H9 (cell line): Measurements from ENCODE around the gene ASCC3. TPM values are rescaled to one million over a fixed set of nuclear protein-coding genes. Genes with fewer than 3 reads are reported as not detected.

Source experiments
- DNase-seq: peaks from one replicate; pipeline ENCODE4 v3.0.0-alpha.2; 2017
- H2AFZ ChIP-seq: one replicate; pipeline ENCODE4 v1.6.1; 2013; ENCODE audit warnings: mild to moderate bottlenecking, low read length, control low read depth, moderate library complexity
- H2AK5ac ChIP-seq: 2 replicates; pipeline ENCODE4 v1.6.1; 2013; ENCODE audit warnings: low read length, control low read depth, mixed read lengths; ENCODE audit not compliant: insufficient read length
- H2BK120ac ChIP-seq: one replicate; pipeline ENCODE4 v1.6.1; 2013; ENCODE audit warnings: low read depth, mild to moderate bottlenecking, low read length, control low read depth, inconsistent platforms; ENCODE audit not compliant: poor library complexity, severe bottlenecking
- H2BK12ac ChIP-seq: 2 replicates; pipeline ENCODE4 v1.6.1; 2013; ENCODE audit warnings: low read length, control low read depth, mixed read lengths, low read depth; ENCODE audit not compliant: insufficient read length
- H2BK15ac ChIP-seq: 2 replicates; pipeline ENCODE4 v1.6.1; 2013; ENCODE audit warnings: low read depth, low read length, control low read depth
- H2BK20ac ChIP-seq: one replicate; pipeline ENCODE4 v1.6.1; 2013; ENCODE audit warnings: low read depth, mild to moderate bottlenecking, low read length, control low read depth, inconsistent platforms; ENCODE audit not compliant: poor library complexity, severe bottlenecking
- H2BK5ac ChIP-seq: 2 replicates; pipeline ENCODE4 v1.6.1; 2013; ENCODE audit warnings: low read length, control low read depth, mixed read lengths; ENCODE audit not compliant: insufficient read length
- H3K14ac ChIP-seq: 2 replicates; pipeline ENCODE4 v1.6.1; 2013; ENCODE audit warnings: low read length, control low read depth; ENCODE audit not compliant: insufficient read depth
- H3K18ac ChIP-seq: 2 replicates; pipeline ENCODE4 v1.6.1; 2013; ENCODE audit warnings: low read depth, mild to moderate bottlenecking, mixed read lengths, low read length, control low read depth; ENCODE audit not compliant: insufficient read length
- H3K23ac ChIP-seq: 2 replicates; pipeline ENCODE4 v1.6.1; 2013; ENCODE audit warnings: low read length, control low read depth, mixed read lengths, low read depth; ENCODE audit not compliant: insufficient read length
- H3K23me2 ChIP-seq: 2 replicates; pipeline ENCODE4 v1.6.1; 2013; ENCODE audit warnings: low read depth, mild to moderate bottlenecking, mixed read lengths, low read length, control low read depth; ENCODE audit not compliant: insufficient read length, poor library complexity, severe bottlenecking
- H3K27ac ChIP-seq: 2 replicates; pipeline ENCODE4 v1.5.1; 2013; ENCODE audit warnings: low read length, control low read depth, mixed read lengths, low read depth; ENCODE audit not compliant: insufficient read length
- H3K27me3 ChIP-seq: 2 replicates; pipeline ENCODE4 v1.6.1; 2013; ENCODE audit warnings: low read length, control low read depth, inconsistent platforms; ENCODE audit not compliant: insufficient read depth
- H3K4ac ChIP-seq: 2 replicates; pipeline ENCODE4 v1.6.1; 2013; ENCODE audit warnings: low read depth, mild to moderate bottlenecking, control low read depth, inconsistent platforms, low read length, moderate library complexity
- H3K4me1 ChIP-seq: 2 replicates; pipeline ENCODE4 v1.6.1; 2013; ENCODE audit warnings: low read length, control low read depth, inconsistent platforms; ENCODE audit not compliant: insufficient read depth
- H3K4me2 ChIP-seq: 2 replicates; pipeline ENCODE4 v1.6.1; 2013; ENCODE audit warnings: low read length, control low read depth, mixed read lengths; ENCODE audit not compliant: insufficient read length, insufficient read depth
- H3K56ac ChIP-seq: 2 replicates; pipeline ENCODE4 v1.6.1; 2013; ENCODE audit warnings: low read depth, mild to moderate bottlenecking, mixed read lengths, low read length, control low read depth; ENCODE audit not compliant: insufficient read length
- H3K79me1 ChIP-seq: 2 replicates; pipeline ENCODE4 v1.6.1; 2013; ENCODE audit warnings: low read depth, mild to moderate bottlenecking, moderate library complexity, low read length, control low read depth, inconsistent platforms; ENCODE audit not compliant: insufficient read depth, poor library complexity, severe bottlenecking
- H3K79me2 ChIP-seq: 2 replicates; pipeline ENCODE4 v1.6.1; 2013; ENCODE audit warnings: low read length, control low read depth, inconsistent platforms; ENCODE audit not compliant: insufficient read depth
- H3K9ac ChIP-seq: 2 replicates; pipeline ENCODE4 v1.6.1; 2013; ENCODE audit warnings: low read length, control low read depth, mixed read lengths; ENCODE audit not compliant: insufficient read length; ENCODE audit errors: extremely low read depth
- H3K9me3 ChIP-seq: one replicate; pipeline ENCODE4 v1.6.1; 2013; ENCODE audit warnings: low read depth, low read length, inconsistent platforms; ENCODE audit not compliant: control insufficient read depth
- H3T11ph ChIP-seq: one replicate; pipeline ENCODE4 v1.6.1; 2013; ENCODE audit warnings: mild to moderate bottlenecking, low read length, control low read depth, inconsistent platforms
- H4K20me1 ChIP-seq: one replicate; pipeline ENCODE4 v1.6.1; 2013; ENCODE audit not compliant: control insufficient read depth, insufficient read length, insufficient read depth
- H4K5ac ChIP-seq: 2 replicates; pipeline ENCODE4 v1.6.1; 2013; ENCODE audit warnings: low read depth, mild to moderate bottlenecking, mixed read lengths, low read length, control low read depth; ENCODE audit not compliant: insufficient read length
- H4K8ac ChIP-seq: replicated peaks from 2 replicates; pipeline ENCODE4 v1.6.1; 2013; ENCODE audit warnings: low read length, control low read depth, mixed read lengths, low read depth; ENCODE audit not compliant: insufficient read length
- H4K91ac ChIP-seq: 2 replicates; pipeline ENCODE4 v1.6.1; 2013; ENCODE audit warnings: low read depth, mild to moderate bottlenecking, moderate library complexity, mixed read lengths, low read length, control low read depth; ENCODE audit not compliant: insufficient read length
- H3K27ac Mint-ChIP-seq, 3 experiments: 2 replicates in 2 of 3; 3 replicates in 1 of 3; pipeline ENCODE4 v1.8.0; 2020 to 2021; ENCODE audit warnings: mixed read lengths in 3 of 3, mild to moderate bottlenecking in 1 of 3, moderate library complexity in 1 of 3
- H3K27me3 Mint-ChIP-seq: 2 replicates; pipeline ENCODE4 v1.8.0; 2021; ENCODE audit warnings: low read depth, mild to moderate bottlenecking, moderate library complexity, mixed read lengths
- H3K36me3 Mint-ChIP-seq, 3 experiments: 2 replicates in 2 of 3; 3 replicates in 1 of 3; pipeline ENCODE4 v1.8.0; 2020 to 2021; ENCODE audit warnings: low read depth in 3 of 3, mixed read lengths in 3 of 3; ENCODE audit not compliant: insufficient read depth in 1 of 3
- H3K4me1 Mint-ChIP-seq, 2 experiments: 2 replicates each; pipeline ENCODE4 v1.8.0; 2020; ENCODE audit warnings: mixed read lengths in 2 of 2
- H3K4me3 Mint-ChIP-seq, 2 experiments: 2 replicates in 1 of 2; 3 replicates in 1 of 2; pipeline ENCODE4 v1.8.0; 2020 to 2021; ENCODE audit warnings: mild to moderate bottlenecking in 2 of 2, mixed read lengths in 2 of 2, moderate library complexity in 1 of 2
- H3K9me3 Mint-ChIP-seq, 2 experiments: 2 replicates in 1 of 2; 3 replicates in 1 of 2; pipeline ENCODE4 v1.8.0; 2020; ENCODE audit warnings: mild to moderate bottlenecking in 2 of 2, mixed read lengths in 2 of 2, moderate library complexity in 1 of 2
- CTCF ChIP-seq: fragments of 200-600 bp; sonication (generic); conservative IDR thresholded peaks from 3 replicates; pipeline ENCODE4 v1.8.0; 2021; ENCODE audit warnings: antibody characterized with exemption, mild to moderate bottlenecking
- WGBS: extraction: QIAGEN DNeasy Blood & Tissue Kit; methylation state at CpG from one replicate; pipeline ENCODE4 v1.1.7; 2013; ENCODE audit warnings: missing lambda C conversion rate, low lambda C conversion rate, mixed read lengths; ENCODE audit not compliant: insufficient read length; ENCODE audit errors: extremely low coverage; 5-methylcytosine and 5-hydroxymethylcytosine counted together
- total RNA-seq: library from RNA; stranded (reverse); gene quantifications from 2 replicates; pipeline ENCODE4 v1.2.1, GENCODE V29; 2021

Gene ASCC3
- total RNA-seq, 1 experiment from 2014 or later: 63.8 TPM

GRCh38 chr6:100745419-100746041 is 135.6 kb downstream of the ASCC3 start:
- Histone ChIP-seq H2AFZ (no peak overlapping the region), H3K27me3 (no peaks in the 10 kb centered on the region), H2BK5ac (no peak overlapping the region), H3T11ph (no peak overlapping the region), H3K56ac (no peak overlapping the region), H3K18ac (no peak overlapping the region), H3K9ac (no peak overlapping the region), H4K8ac (no peak overlapping the region), H3K4me2 (no peak overlapping the region), H3K4me1 (no peaks in the 10 kb centered on the region), H3K27ac (no peak overlapping the region), H2BK15ac (no peak overlapping the region), H2AK5ac (no peak overlapping the region), H3K4ac (no peak overlapping the region), H4K20me1 (no peaks in the 10 kb centered on the region), H3K14ac (no peak overlapping the region), H3K79me1 (no peaks in the 10 kb centered on the region), H3K9me3 (no peaks in the 10 kb centered on the region), H3K23ac (no peak overlapping the region), H4K5ac (no peak overlapping the region), H2BK120ac (no peak overlapping the region), H3K23me2 (no peaks in the 10 kb centered on the region), H3K79me2 (no peaks in the 10 kb centered on the region), H2BK20ac (no peak overlapping the region), H4K91ac (no peak overlapping the region), H2BK12ac (no peak overlapping the region)
- no peak overlapping the region for H3K27ac Mint-ChIP-seq
- H3K4me1 Mint-ChIP-seq: no peaks in the 10 kb centered on the region
- peaks cover 7 to 14% of the 10 kb centered on the region in 2 experiments; a peak in 4 of 5 replicates for H3K9me3 Mint-ChIP-seq
- H3K4me3 Mint-ChIP-seq: no peak overlapping the region
- DNase-seq: no peak
- H3K36me3 Mint-ChIP-seq: peaks cover 20 to 33% (median 33%) of the 10 kb centered on the region in 3 experiments
- H3K27me3 Mint-ChIP-seq: no peaks in the 10 kb centered on the region
- no CpG with 5 or more reads among the region's 5 CpGs for WGBS
- TF ChIP-seq CTCF: no peak
